HEK293T (cell line): ENCODE measurements around the gene ZFYVE26.

Experiments used
- BHLHE40 ChIP-seq: fragments of 450-650 bp; IDR thresholded peaks from 2 replicates; pipeline ENCODE4 v1.6.1; 2016; ENCODE audit warnings: mild to moderate bottlenecking, moderate library complexity, borderline replicate concordance
- FOXA1 ChIP-seq: fragments of 450-650 bp; IDR thresholded peaks from 2 replicates; pipeline ENCODE4 v1.6.1; 2016; ENCODE audit warnings: mild to moderate bottlenecking
- FOXK2 ChIP-seq: fragments of 450-650 bp; IDR thresholded peaks from 2 replicates; pipeline ENCODE4 v1.6.1; 2016; ENCODE audit warnings: mild to moderate bottlenecking
- FOXM1 ChIP-seq: fragments of 450-650 bp; IDR thresholded peaks from 2 replicates; pipeline ENCODE4 v1.6.1; 2017; ENCODE audit warnings: mild to moderate bottlenecking, borderline replicate concordance
- LEF1 ChIP-seq: fragments of 450-650 bp; IDR thresholded peaks from 2 replicates; pipeline ENCODE4 v1.6.1; 2017; ENCODE audit warnings: mild to moderate bottlenecking, borderline replicate concordance
- SP1 ChIP-seq: fragments of 450-650 bp; IDR thresholded peaks from 2 replicates; pipeline ENCODE4 v1.6.1; 2017
- SUZ12 ChIP-seq: fragments of 450-650 bp; IDR thresholded peaks from 2 replicates; pipeline ENCODE4 v1.6.1; 2016; ENCODE audit warnings: mild to moderate bottlenecking
- TARDBP ChIP-seq: fragments of 450-650 bp; IDR thresholded peaks from 2 replicates; pipeline ENCODE4 v1.6.1; 2016
- ZNF384 ChIP-seq: fragments of 450-650 bp; IDR thresholded peaks from 2 replicates; pipeline ENCODE4 v1.6.1; 2016

- TF ChIP-seq FOXA1 (no peak), SUZ12 (no peak), BHLHE40 (no peak), FOXK2 (no peak), ZNF384 (no peak), LEF1 (no peak), FOXM1 (no peak), SP1 (no peak), TARDBP (no peak)
Observed at GRCh38 chr14:67710209-67710608, 106.2 kb downstream of the ZFYVE26 start.
